IMR-90 (cell line): Measurements from ENCODE around the gene RSU1. TPM values are rescaled to one million over a fixed set of nuclear protein-coding genes. Genes with fewer than 3 reads are reported as not detected.

Source experiments
- ATAC-seq: fragments of 200-7000 bp; cut with Tn5 transposase; 2 replicates; pipeline ENCODE4 v1.9.1; 2020; ENCODE audit warnings: low read depth, mild to moderate bottlenecking, moderate library complexity
- BruUV-seq: library from RNA; stranded (reverse); fragments of 400-500 nt; replicated peaks from 2 replicates; lab custom pipeline; 2021; lab: Mats Ljungman, UMichigan
- CTCF ChIA-PET: fragments of 300-600 bp; formaldehyde crosslinking; extraction: SDS; loops from one replicate; lab custom pipeline; 2021; ENCODE audit warnings: antibody characterized with exemption; lab: Yijun Ruan, JAX
- POLR2A ChIA-PET: fragments of 300-600 bp; sonication (Branson Sonifier 250); formaldehyde crosslinking; loops from one replicate; lab custom pipeline; 2022; ENCODE audit warnings: antibody characterized with exemption; ENCODE audit not compliant: unreplicated experiment; lab: Charles Lee
- DNase-seq: peaks from one replicate; pipeline ENCODE4 v3.0.0; 2013
- H2AFZ ChIP-seq: replicated peaks from 2 replicates; pipeline ENCODE3; 2013; ENCODE audit warnings: low read length, mild to moderate bottlenecking; ENCODE audit not compliant: poor library complexity
- H2AK5ac ChIP-seq: 2 replicates; pipeline ENCODE4 v1.6.1; 2013; ENCODE audit warnings: low read depth, low read length, inconsistent platforms
- H2AK9ac ChIP-seq: replicated peaks from 2 replicates; pipeline ENCODE3; 2013; ENCODE audit warnings: mild to moderate bottlenecking, low read depth, low read length, moderate library complexity; ENCODE audit not compliant: poor library complexity
- H2BK120ac ChIP-seq: 2 replicates; pipeline ENCODE4 v1.6.1; 2013; ENCODE audit warnings: low read depth, low read length, inconsistent platforms
- H2BK15ac ChIP-seq: 3 replicates; pipeline ENCODE4 v1.6.1; 2013; ENCODE audit warnings: low read depth, low read length, inconsistent platforms
- H2BK20ac ChIP-seq: 2 replicates; pipeline ENCODE4 v1.6.1; 2013; ENCODE audit warnings: low read depth, mild to moderate bottlenecking, inconsistent platforms, low read length, moderate library complexity
- H2BK5ac ChIP-seq: 2 replicates; pipeline ENCODE4 v1.6.1; 2013; ENCODE audit warnings: mild to moderate bottlenecking, low read depth, low read length, inconsistent platforms; ENCODE audit not compliant: poor library complexity, severe bottlenecking
- H3K14ac ChIP-seq: replicated peaks from 2 replicates; pipeline ENCODE4 v1.6.1; 2013; ENCODE audit warnings: low read depth, low read length, inconsistent platforms
- H3K18ac ChIP-seq: 2 replicates; pipeline ENCODE4 v1.6.1; 2013; ENCODE audit warnings: low read depth, low read length, control low read depth
- H3K23ac ChIP-seq: 2 replicates; pipeline ENCODE4 v1.6.1; 2013; ENCODE audit warnings: low read depth, low read length, inconsistent platforms
- H3K27ac ChIP-seq: 2 replicates; pipeline ENCODE4 v1.5.1; 2013; ENCODE audit warnings: mild to moderate bottlenecking, control low read depth, low read length; ENCODE audit not compliant: insufficient read depth
- H3K27me3 ChIP-seq: 2 replicates; pipeline ENCODE4 v1.6.1; 2013; ENCODE audit warnings: low read length; ENCODE audit not compliant: control insufficient read depth, insufficient read depth
- H3K36me3 ChIP-seq: 2 replicates; pipeline ENCODE4 v1.6.1; 2013; ENCODE audit warnings: low read length, mixed read lengths; ENCODE audit not compliant: control insufficient read depth, insufficient read depth
- H3K4ac ChIP-seq: 2 replicates; pipeline ENCODE4 v1.6.1; 2013; ENCODE audit warnings: low read depth, low read length, inconsistent platforms
- H3K4me1 ChIP-seq: 2 replicates; pipeline ENCODE4 v1.6.1; 2013; ENCODE audit warnings: low read length, mixed read lengths; ENCODE audit not compliant: control insufficient read depth, insufficient read depth
- H3K4me2 ChIP-seq: 2 replicates; pipeline ENCODE4 v1.6.1; 2013; ENCODE audit warnings: low read depth, mild to moderate bottlenecking, control low read depth, low read length, moderate library complexity
- H3K4me3 ChIP-seq: 2 replicates; pipeline ENCODE4 v1.5.1; 2013; ENCODE audit warnings: low read depth, mild to moderate bottlenecking, control low read depth, low read length, moderate library complexity; ENCODE audit not compliant: insufficient read depth
- H3K56ac ChIP-seq: 2 replicates; pipeline ENCODE4 v1.6.1; 2013; ENCODE audit warnings: low read length, inconsistent platforms; ENCODE audit not compliant: insufficient read depth; ENCODE audit errors: extremely low read depth
- H3K79me1 ChIP-seq, 2 experiments: 2 replicates each; pipeline ENCODE4 v1.6.1; 2013; ENCODE audit warnings: low read length in 2 of 2, inconsistent platforms in 1 of 2, low read depth in 1 of 2
- H3K9ac ChIP-seq: 2 replicates; pipeline ENCODE4 v1.6.1; 2013; ENCODE audit warnings: low read depth, low read length, control low read depth
- H3K9me1 ChIP-seq: 2 replicates; pipeline ENCODE4 v1.6.1; 2013; ENCODE audit warnings: low read length, inconsistent platforms; ENCODE audit not compliant: insufficient read depth
- H3K9me3 ChIP-seq: 2 replicates; pipeline ENCODE4 v1.6.1; 2013; ENCODE audit warnings: low read length; ENCODE audit not compliant: control insufficient read depth, insufficient read depth
- H4K20me1 ChIP-seq: 2 replicates; pipeline ENCODE4 v1.6.1; 2013; ENCODE audit warnings: low read length, inconsistent platforms; ENCODE audit not compliant: insufficient read depth
- H4K5ac ChIP-seq: 2 replicates; pipeline ENCODE4 v1.6.1; 2013; ENCODE audit warnings: mild to moderate bottlenecking, low read depth, low read length, control low read depth
- H4K8ac ChIP-seq, 2 experiments: 2 replicates each; pipeline ENCODE4 v1.6.1; 2013; ENCODE audit warnings: low read depth in 2 of 2, low read length in 2 of 2, control low read depth in 1 of 2, inconsistent platforms in 1 of 2
- H4K91ac ChIP-seq: 2 replicates; pipeline ENCODE4 v1.6.1; 2013; ENCODE audit warnings: low read depth, low read length, inconsistent platforms; ENCODE audit not compliant: insufficient read depth
- BHLHE40 ChIP-seq: fragments of 150-350 bp; IDR thresholded peaks from 2 replicates; pipeline ENCODE4 v1.6.1; 2016; ENCODE audit warnings: mild to moderate bottlenecking, low read depth, low read length
- CEBPB ChIP-seq: IDR thresholded peaks from 2 replicates; pipeline ENCODE4 v1.6.1; 2012; ENCODE audit warnings: low read depth, low read length, improper control_type of control experiment
- CHD1 ChIP-seq: IDR thresholded peaks from 2 replicates; pipeline ENCODE4 v1.6.1; 2012; ENCODE audit warnings: low read depth, low read length, improper control_type of control experiment
- ELK1 ChIP-seq: fragments of 150-350 bp; IDR thresholded peaks from 2 replicates; pipeline ENCODE4 v1.6.1; 2016; ENCODE audit warnings: low read depth, mild to moderate bottlenecking, low read length, moderate library complexity, borderline replicate concordance
- FOS ChIP-seq: fragments of 150-350 bp; IDR thresholded peaks from 2 replicates; pipeline ENCODE4 v1.6.1; 2016; ENCODE audit warnings: low read depth, low read length
- MAFK ChIP-seq: IDR thresholded peaks from 2 replicates; pipeline ENCODE4 v1.6.1; 2012; ENCODE audit warnings: low read depth, low read length, improper control_type of control experiment
- MAZ ChIP-seq: IDR thresholded peaks from 2 replicates; pipeline ENCODE4 v1.6.1; 2012; ENCODE audit warnings: low read depth, mild to moderate bottlenecking, low read length, improper control_type of control experiment, moderate library complexity, borderline replicate concordance
- MXI1 ChIP-seq: IDR thresholded peaks from 2 replicates; pipeline ENCODE4 v1.6.1; 2012; ENCODE audit warnings: low read depth, mild to moderate bottlenecking, low read length, moderate library complexity, borderline replicate concordance
- NFE2L2 ChIP-seq: fragments of 150-350 bp; IDR thresholded peaks from 2 replicates; pipeline ENCODE4 v1.6.1; 2016; ENCODE audit warnings: low read depth, mild to moderate bottlenecking, low read length
- POLR2A ChIP-seq: IDR thresholded peaks from 2 replicates; pipeline ENCODE4 v1.6.1; 2012; ENCODE audit warnings: mild to moderate bottlenecking, low read depth, low read length
- RCOR1 ChIP-seq: IDR thresholded peaks from 2 replicates; pipeline ENCODE4 v1.6.1; 2012; ENCODE audit warnings: mild to moderate bottlenecking, low read length, improper control_type of control experiment; ENCODE audit not compliant: insufficient replicate concordance
- RFX5 ChIP-seq: IDR thresholded peaks from 2 replicates; pipeline ENCODE4 v1.8.0; 2012; ENCODE audit warnings: low read depth, mild to moderate bottlenecking, low read length, moderate library complexity
- SMC3 ChIP-seq: fragments of 150-350 bp; IDR thresholded peaks from 2 replicates; pipeline ENCODE4 v1.6.1; 2016; ENCODE audit warnings: low read depth, mild to moderate bottlenecking, antibody characterized with exemption, low read length, moderate library complexity
- WGBS, 2 experiments: methylation state at CpG; one replicate each; pipeline versions ENCODE4 v1.1.5 to v1.1.7; 2013; ENCODE audit warnings: missing lambda C conversion rate in 2 of 2; ENCODE audit not compliant: insufficient read length in 1 of 2; ENCODE audit errors: extremely low coverage in 2 of 2; 5-methylcytosine and 5-hydroxymethylcytosine counted together
- dilution Hi-C: fragments of 300-500 bp; cut with HindIII; formaldehyde crosslinking; loops from one replicate; pipeline ENCODE4 v1.14.3; 2018; ENCODE audit warnings: low sequenced_read_pairs; ENCODE audit not compliant: unreplicated experiment
- in situ Hi-C: fragments of 300-500 bp; cut with MboI; formaldehyde crosslinking; loops from 3 replicates; pipeline ENCODE4 v1.14.3; 2019; ENCODE audit warnings: low sequenced_read_pairs, inconsistent platforms, mixed read lengths
- intact Hi-C: fragments of 100-400 bp; cut with micrococcal nuclease; formaldehyde crosslinking; loops from 2 replicates; pipeline ENCODE4 v1.10.0; 2022
- polyA plus RNA-seq, 3 experiments: library from polyadenylated mRNA; depleted of rRNA; stranded (reverse); fragments of >200 nt; gene quantifications; 2 replicates each; pipeline ENCODE4 v1.2.3, GENCODE V29; 2012; ENCODE audit warnings: low replicate concordance in 1 of 3
- total RNA-seq: library from RNA; depleted of rRNA; stranded (reverse); fragments of >200 nt; gene quantifications from 2 replicates; pipeline ENCODE4 v1.2.3, GENCODE V29; 2012
- TF ChIP-seq, protein P1 (sequence below): fragments of 150-350 bp; IDR thresholded peaks from 2 replicates; pipeline ENCODE4 v1.6.1; 2017; ENCODE audit warnings: mild to moderate bottlenecking, antibody characterized with exemption, low read length, low read depth
- TF ChIP-seq, protein P2 (sequence below): conservative IDR thresholded peaks from 2 replicates; pipeline ENCODE4 v1.5.1; 2012; ENCODE audit warnings: mild to moderate bottlenecking, low read depth, low read length, improper control_type of control experiment

RSU1 gene
- total and polyA plus RNA-seq, 2 of the 4 experiments (the other 2 are of a cell fraction) = 134 to 148 TPM

DNA sequence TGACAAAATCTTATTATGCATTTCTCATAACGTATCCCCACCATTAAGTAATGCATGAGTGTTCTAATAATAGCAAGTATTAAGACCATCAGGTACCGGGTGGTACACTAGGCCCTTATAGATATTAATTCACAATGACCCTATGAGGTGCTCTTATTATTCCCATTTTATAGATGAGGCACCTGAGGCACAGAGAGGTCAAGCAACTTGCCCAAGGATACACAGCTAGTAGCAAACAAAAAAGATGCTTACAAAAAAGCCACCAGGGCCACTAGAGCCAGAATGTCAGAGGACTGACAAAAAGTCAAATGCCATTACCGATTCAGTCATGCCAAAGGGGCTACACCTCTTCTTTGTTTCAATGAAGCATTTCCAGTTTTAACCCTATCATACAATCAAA lies 5.9 kb downstream of the RSU1 start:
- no peak overlapping the region for H3K27ac ChIP-seq
- H3K9ac ChIP-seq = no peak overlapping the region
- no peak overlapping the region for H4K8ac ChIP-seq
- H3K4me1 ChIP-seq = peaks cover 6% of the 10 kb centered on the region
- no peak overlapping the region for H3K4me3 ChIP-seq
- H4K20me1 ChIP-seq = peaks cover 36% of the 10 kb centered on the region
- no peak overlapping the region for H4K91ac ChIP-seq
- no peak overlapping the region for H2BK15ac ChIP-seq
- no peak overlapping the region for H3K23ac ChIP-seq
- H3K79me1 ChIP-seq = peaks cover 26 to 66% of the 10 kb centered on the region in 2 experiments
- H3K14ac ChIP-seq = no peak overlapping the region
- POLR2A ChIA-PET = no interaction called here
- ATAC-seq = no peak
- peaks cover 4% of the 10 kb centered on the region for H3K36me3 ChIP-seq
- intact Hi-C loops = no loop called here
- no peak overlapping the region for H3K4ac ChIP-seq
- TF ChIP-seq CHD1 = no peak
- TF ChIP-seq FOS = no peak
- TF ChIP-seq NFE2L2 = no peak
- no peak for TF ChIP-seq CEBPB
- no peak for TF ChIP-seq SMC3
- TF ChIP-seq POLR2A = no peak
- no peak for TF ChIP-seq MXI1
- TF ChIP-seq, protein P1, sequence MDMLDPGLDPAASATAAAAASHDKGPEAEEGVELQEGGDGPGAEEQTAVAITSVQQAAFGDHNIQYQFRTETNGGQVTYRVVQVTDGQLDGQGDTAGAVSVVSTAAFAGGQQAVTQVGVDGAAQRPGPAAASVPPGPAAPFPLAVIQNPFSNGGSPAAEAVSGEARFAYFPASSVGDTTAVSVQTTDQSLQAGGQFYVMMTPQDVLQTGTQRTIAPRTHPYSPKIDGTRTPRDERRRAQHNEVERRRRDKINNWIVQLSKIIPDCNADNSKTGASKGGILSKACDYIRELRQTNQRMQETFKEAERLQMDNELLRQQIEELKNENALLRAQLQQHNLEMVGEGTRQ = no peak
- no peak for TF ChIP-seq MAFK
- TF ChIP-seq, protein P2, sequence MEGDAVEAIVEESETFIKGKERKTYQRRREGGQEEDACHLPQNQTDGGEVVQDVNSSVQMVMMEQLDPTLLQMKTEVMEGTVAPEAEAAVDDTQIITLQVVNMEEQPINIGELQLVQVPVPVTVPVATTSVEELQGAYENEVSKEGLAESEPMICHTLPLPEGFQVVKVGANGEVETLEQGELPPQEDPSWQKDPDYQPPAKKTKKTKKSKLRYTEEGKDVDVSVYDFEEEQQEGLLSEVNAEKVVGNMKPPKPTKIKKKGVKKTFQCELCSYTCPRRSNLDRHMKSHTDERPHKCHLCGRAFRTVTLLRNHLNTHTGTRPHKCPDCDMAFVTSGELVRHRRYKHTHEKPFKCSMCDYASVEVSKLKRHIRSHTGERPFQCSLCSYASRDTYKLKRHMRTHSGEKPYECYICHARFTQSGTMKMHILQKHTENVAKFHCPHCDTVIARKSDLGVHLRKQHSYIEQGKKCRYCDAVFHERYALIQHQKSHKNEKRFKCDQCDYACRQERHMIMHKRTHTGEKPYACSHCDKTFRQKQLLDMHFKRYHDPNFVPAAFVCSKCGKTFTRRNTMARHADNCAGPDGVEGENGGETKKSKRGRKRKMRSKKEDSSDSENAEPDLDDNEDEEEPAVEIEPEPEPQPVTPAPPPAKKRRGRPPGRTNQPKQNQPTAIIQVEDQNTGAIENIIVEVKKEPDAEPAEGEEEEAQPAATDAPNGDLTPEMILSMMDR = no peak
- no peak for TF ChIP-seq MAZ
- TF ChIP-seq BHLHE40 = no peak
- TF ChIP-seq ELK1 = no peak
- no peak for TF ChIP-seq RCOR1
- no peak for TF ChIP-seq RFX5
- dilution Hi-C loops = no loop called here
- H4K5ac ChIP-seq = no peak overlapping the region
- H3K27me3 ChIP-seq = no peaks in the 10 kb centered on the region
- H2AK9ac ChIP-seq = no peak overlapping the region
- CTCF ChIA-PET = no interaction called here
- no peak overlapping the region for H2AK5ac ChIP-seq
- H3K9me3 ChIP-seq = no peaks in the 10 kb centered on the region
- in situ Hi-C loops = no loop called here
- 17% methylated on average over 1 of the region's 3 CpGs; no CpG with 5 or more reads in 1 of the 2 experiments for WGBS, 2 experiments
- no peak for DNase-seq
- no TSS peak for BruUV-seq
- H2BK5ac ChIP-seq = no peak overlapping the region
- no peak overlapping the region for H3K4me2 ChIP-seq
- no peak overlapping the region for H2BK120ac ChIP-seq
- H3K56ac ChIP-seq = no peak overlapping the region
- H2AFZ ChIP-seq = no peak overlapping the region
- no peak overlapping the region for H2BK20ac ChIP-seq
- no peak overlapping the region for H3K18ac ChIP-seq
- H3K9me1 ChIP-seq = peaks cover 17% of the 10 kb centered on the region
